A549 (cell line): ENCODE data around the gene CBY1. TPM values are rescaled to one million over a fixed set of nuclear protein-coding genes. Genes with fewer than 3 reads are reported as not detected.

Experiments used
- ATAC-seq, 2 experiments: fragments of 200-7000 bp in 1 of 2; fragments of >200 bp in 1 of 2; cut with Nextera tagmentation in 1 of 2; cut with Tn5 transposase in 1 of 2; 3 replicates each; pipeline versions ENCODE4 v1.8.0 to v1.9.1; 2018 to 2020; ENCODE audit warnings: mild to moderate bottlenecking in 1 of 2, moderate library complexity in 1 of 2
- CTCF ChIA-PET: fragments of 300-600 bp; sonication (Branson Sonifier 250); formaldehyde crosslinking; extraction: SDS; loops from one replicate; lab custom pipeline; 2021; ENCODE audit warnings: antibody characterized with exemption, inconsistent platforms; lab: Yijun Ruan, JAX
- POLR2A ChIA-PET: fragments of 350-600 bp; formaldehyde crosslinking; extraction: SDS; loops from one replicate; lab custom pipeline; 2021; ENCODE audit warnings: antibody characterized with exemption, inconsistent platforms; lab: Yijun Ruan, JAX
- DNase-seq, 2 experiments: peaks; one replicate each; pipeline versions ENCODE4 v3.0.0 to v3.0.0-alpha.2; 2011 to 2016; ENCODE audit warnings: low read depth in 1 of 2, low spot score in 1 of 2
- FAIRE-seq: peaks from 2 replicates; lab custom pipeline; 2011; peaks lifted over from hg19 to GRCh38; lab: Jason Lieb, UNC
- H3K27ac ChIP-seq, 2 experiments: fragments of >200 bp; sonication (Bioruptor Twin); formaldehyde crosslinking; 3 replicates each; pipeline ENCODE4 v1.5.1; 2016 to 2017
- H3K4me1 ChIP-seq: fragments of >200 bp; sonication (Bioruptor Twin); formaldehyde crosslinking; 3 replicates; pipeline ENCODE4 v1.6.1; 2016
- H3K4me2 ChIP-seq: fragments of >200 bp; sonication (Bioruptor Twin); formaldehyde crosslinking; 3 replicates; pipeline ENCODE4 v1.6.1; 2016
- H3K4me3 ChIP-seq: fragments of >200 bp; sonication (Bioruptor Twin); formaldehyde crosslinking; 3 replicates; pipeline ENCODE4 v1.5.1; 2016
- H3K9me3 ChIP-seq: fragments of >200 bp; sonication (Bioruptor Twin); formaldehyde crosslinking; 3 replicates; pipeline ENCODE4 v1.6.1; 2016
- ATOH8 ChIP-seq: fragments of 250-450 bp; sonication (Bioruptor Pico); IDR thresholded peaks from 2 replicates; pipeline ENCODE4 v1.5.0; 2020; ENCODE audit warnings: low read depth, mild to moderate bottlenecking, moderate library complexity
- BHLHE40 ChIP-seq: IDR thresholded peaks from 2 replicates; pipeline ENCODE4 v1.6.1; 2012; ENCODE audit warnings: low read depth, low read length, inconsistent platforms
- CBX2 ChIP-seq: fragments of 200-600 bp; sonication (generic); IDR thresholded peaks from 2 replicates; pipeline ENCODE4 v1.6.1; 2016; ENCODE audit warnings: low read depth, mild to moderate bottlenecking, borderline replicate concordance
- CEBPB ChIP-seq, 2 experiments: fragments of >200 bp in 1 of 2; sonication (Bioruptor Twin) in 1 of 2; formaldehyde crosslinking in 1 of 2; IDR thresholded peaks; 2 replicates each; pipeline ENCODE4 v1.6.1; 2012 to 2016
- CHD4 ChIP-seq: fragments of 200-600 bp; sonication (generic); IDR thresholded peaks from 2 replicates; pipeline ENCODE4 v1.6.1; 2016; ENCODE audit warnings: antibody characterized with exemption, mild to moderate bottlenecking, borderline replicate concordance
- CTCF ChIP-seq: fragments of >200 bp; sonication (Bioruptor Twin); formaldehyde crosslinking; IDR thresholded peaks from 3 replicates; pipeline ENCODE4 v1.5.1; 2016
- EHF ChIP-seq: fragments of 250-450 bp; sonication (Bioruptor Pico); IDR thresholded peaks from 2 replicates; pipeline ENCODE4 v1.5.0; 2020; ENCODE audit warnings: mild to moderate bottlenecking
- FOSB ChIP-seq: fragments of 250-450 bp; sonication (Bioruptor Pico); IDR thresholded peaks from 2 replicates; pipeline ENCODE4 v1.5.0; 2020; ENCODE audit warnings: mild to moderate bottlenecking, moderate library complexity
- FOXS1 ChIP-seq: fragments of 250-450 bp; sonication (Bioruptor Pico); IDR thresholded peaks from 2 replicates; pipeline ENCODE4 v1.5.0; 2020; ENCODE audit warnings: mild to moderate bottlenecking, moderate library complexity
- GATA3 ChIP-seq: IDR thresholded peaks from 2 replicates; pipeline ENCODE4 v1.6.1; 2012; ENCODE audit warnings: borderline replicate concordance
- HDAC2 ChIP-seq: fragments of 200-600 bp; sonication (generic); IDR thresholded peaks from 2 replicates; pipeline ENCODE4 v1.6.1; 2016
- HEYL ChIP-seq: fragments of 250-450 bp; sonication (Bioruptor Pico); IDR thresholded peaks from 2 replicates; pipeline ENCODE4 v1.8.0; 2021; ENCODE audit warnings: mild to moderate bottlenecking, moderate library complexity
- HOXB5 ChIP-seq: fragments of 250-450 bp; sonication (Bioruptor Pico); IDR thresholded peaks from 2 replicates; pipeline ENCODE4 v1.5.0; 2020; ENCODE audit warnings: mild to moderate bottlenecking, moderate library complexity
- JUN ChIP-seq, 2 experiments: fragments of >200 bp; sonication (Bioruptor Twin); formaldehyde crosslinking; IDR thresholded peaks; 2 replicates in 1 of 2; 3 replicates in 1 of 2; pipeline ENCODE4 v1.6.1; 2016 to 2017
- KDM1A ChIP-seq: fragments of 200-600 bp; sonication (generic); IDR thresholded peaks from 2 replicates; pipeline ENCODE4 v1.6.1; 2016; ENCODE audit warnings: low read depth, mild to moderate bottlenecking
- MAFK ChIP-seq: fragments of 450-650 bp; IDR thresholded peaks from 2 replicates; pipeline ENCODE4 v1.6.1; 2014; ENCODE audit not compliant: partially characterized antibody
- NFE2L2 ChIP-seq: fragments of 150-350 bp; conservative IDR thresholded peaks from 2 replicates; pipeline ENCODE4 v1.6.1; 2014; ENCODE audit warnings: low read length
- NR3C1 ChIP-seq: fragments of >200 bp; sonication (Bioruptor Twin); formaldehyde crosslinking; IDR thresholded peaks from 3 replicates; pipeline ENCODE4 v1.6.1; 2017
- PHF8 ChIP-seq: fragments of 200-600 bp; sonication (generic); IDR thresholded peaks from 2 replicates; pipeline ENCODE4 v1.6.1; 2016; ENCODE audit warnings: low read depth, mild to moderate bottlenecking, antibody characterized with exemption, moderate library complexity, borderline replicate concordance
- RAD21 ChIP-seq, 2 experiments: fragments of >200 bp in 1 of 2; sonication (Bioruptor Twin) in 1 of 2; formaldehyde crosslinking in 1 of 2; IDR thresholded peaks in 1 of 2; conservative IDR thresholded peaks in 1 of 2; 2 replicates in 1 of 2; 3 replicates in 1 of 2; pipeline ENCODE4 v1.6.1; 2012 to 2018; ENCODE audit warnings: inconsistent platforms in 1 of 2
- TFCP2L1 ChIP-seq: fragments of 250-450 bp; sonication (Bioruptor Pico); IDR thresholded peaks from 2 replicates; pipeline ENCODE4 v1.5.0; 2021; ENCODE audit warnings: mild to moderate bottlenecking
- TP53 ChIP-seq: fragments of 250-450 bp; sonication (Bioruptor Pico); IDR thresholded peaks from 2 replicates; pipeline ENCODE4 v1.5.0; 2021; ENCODE audit warnings: mild to moderate bottlenecking, moderate library complexity
- USF2 ChIP-seq: fragments of 450-650 bp; IDR thresholded peaks from 2 replicates; pipeline ENCODE4 v1.6.1; 2014; ENCODE audit warnings: antibody characterized with exemption
- ZC3H11A ChIP-seq: fragments of 450-650 bp; IDR thresholded peaks from 2 replicates; pipeline ENCODE4 v1.6.1; 2014; ENCODE audit warnings: antibody characterized with exemption, mild to moderate bottlenecking
- ZFP36 ChIP-seq: fragments of 450-650 bp; IDR thresholded peaks from 2 replicates; pipeline ENCODE4 v1.6.1; 2014; ENCODE audit warnings: borderline replicate concordance; ENCODE audit not compliant: partially characterized antibody
- WGBS: methylation state at CpG from one replicate; pipeline ENCODE4 v1.1.6; 2017; ENCODE audit errors: missing lambda C conversion rate; 5-methylcytosine and 5-hydroxymethylcytosine counted together
- polyA plus RNA-seq, 4 experiments: library from polyadenylated mRNA; depleted of rRNA in 3 of 4; stranded (reverse); fragments of >200 nt; fragmentation: RNase III in 1 of 4; extraction: RNeasy Plus Mini Kit Qiagen cat#74134 plus additional on column Dnase treatment in 1 of 4; gene quantifications; 2 replicates in 3 of 4; 3 replicates in 1 of 4; pipeline ENCODE4 v1.2.3, GENCODE V29; 2011 to 2017
- TF ChIP-seq, protein P1 (sequence below): fragments of 150-350 bp; IDR thresholded peaks from 2 replicates; pipeline ENCODE4 v1.6.1; 2014; ENCODE audit warnings: low read depth, mild to moderate bottlenecking, low read length
- TF ChIP-seq, protein P2 (sequence below): IDR thresholded peaks from 2 replicates; pipeline ENCODE4 v1.6.1; 2012
- TF ChIP-seq, protein P3 (sequence below): IDR thresholded peaks from 2 replicates; pipeline ENCODE4 v1.6.1; 2012

CBY1 gene
- polyA plus RNA-seq, 2 of the 4 experiments (the other 2 are of a cell fraction): 19.4 to 20.8 TPM

DNA sequence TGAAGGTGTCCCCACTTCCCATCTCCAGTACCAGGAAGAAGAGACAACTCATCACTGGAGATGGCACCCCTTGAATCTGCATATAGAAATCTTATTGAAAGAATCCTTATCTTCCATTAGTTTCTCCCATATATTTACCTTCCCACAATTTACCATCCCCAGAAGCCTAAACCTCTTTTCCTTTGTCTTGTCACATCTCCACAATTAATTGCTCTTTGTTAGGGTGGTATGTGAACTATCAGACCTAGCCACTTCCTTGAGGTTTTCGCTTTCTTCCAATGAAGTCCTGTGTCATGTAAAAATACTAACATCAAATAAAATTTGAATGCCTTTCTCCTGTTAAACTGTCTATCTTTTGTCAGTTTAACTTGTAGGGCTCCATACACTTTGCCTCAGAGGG is 38.2 kb upstream of the CBY1 start (continued):
- TF ChIP-seq CTCF (no peak), HOXB5 (CRISPR knock-in tag) (no peak)

GRCh38 chr22:38618682-38619081 is 37.8 kb upstream of the CBY1 start:
- H3K4me3 ChIP-seq: no peak overlapping the region
- no peaks in the 10 kb centered on the region; the same call in 2 of the 3 replicates for H3K4me1 ChIP-seq
- TF ChIP-seq FOXS1: no peak
- TF ChIP-seq FOSB (CRISPR knock-in tag): no peak
- no peak for TF ChIP-seq EHF (CRISPR knock-in tag)
- no peak for TF ChIP-seq RAD21 (conservative IDR thresholded peaks at IDR 0.05 in 1 of 2, IDR thresholded peaks at IDR 0.05 in 1 of 2)
- TF ChIP-seq ZC3H11A: no peak
- TF ChIP-seq TP53 (CRISPR knock-in tag): no peak
- no peak for TF ChIP-seq CHD4
- no peak for TF ChIP-seq GATA3
- TF ChIP-seq USF2: no peak
- no peak for TF ChIP-seq CEBPB (IDR thresholded peaks at IDR 0.05)
- no peak for TF ChIP-seq BHLHE40
- 93% methylated on average over 2 of the region's 2 CpGs for WGBS
- H3K27ac ChIP-seq: no peak overlapping the region
- no peak for DNase-seq
- FAIRE-seq: no peak
- ChIA-PET POLR2A (no interaction called here), CTCF (no interaction called here)
- ATAC-seq: no peak
- peaks cover 6% of the 10 kb centered on the region; the same call in 1 of the 3 replicates for H3K9me3 ChIP-seq
- H3K4me2 ChIP-seq: no peak overlapping the region

- FAIRE-seq: no peak
- Histone ChIP-seq H3K4me3 (no peak overlapping the region), H3K4me2 (no peak overlapping the region), H3K9me3 (peaks cover 6% of the 10 kb centered on the region; the same call in 1 of the 3 replicates), H3K4me1 (no peaks in the 10 kb centered on the region), H3K27ac (no peak overlapping the region)
- WGBS: 47% methylated on average over 4 of the region's 4 CpGs
- POLR2A ChIA-PET: no interaction called here
- no peak for DNase-seq
- peak in 1 of 2 experiments; percentile 34; a peak in 1 of 6 replicates for ATAC-seq
- TF ChIP-seq PHF8 (no peak), NR3C1 (no peak), MAFK (no peak), HDAC2 (no peak), CTCF (no peak), TFCP2L1 (no peak), FOSB (CRISPR knock-in tag) (no peak), TP53 (CRISPR knock-in tag) (no peak), KDM1A (no peak), ATOH8 (no peak), JUN (IDR thresholded peaks at IDR 0.05) (no peak), NFE2L2 (no peak), CBX2 (no peak), HOXB5 (CRISPR knock-in tag) (no peak), ZFP36 (no peak), HEYL (CRISPR knock-in tag) (no peak)
- TF ChIP-seq, protein P1, sequence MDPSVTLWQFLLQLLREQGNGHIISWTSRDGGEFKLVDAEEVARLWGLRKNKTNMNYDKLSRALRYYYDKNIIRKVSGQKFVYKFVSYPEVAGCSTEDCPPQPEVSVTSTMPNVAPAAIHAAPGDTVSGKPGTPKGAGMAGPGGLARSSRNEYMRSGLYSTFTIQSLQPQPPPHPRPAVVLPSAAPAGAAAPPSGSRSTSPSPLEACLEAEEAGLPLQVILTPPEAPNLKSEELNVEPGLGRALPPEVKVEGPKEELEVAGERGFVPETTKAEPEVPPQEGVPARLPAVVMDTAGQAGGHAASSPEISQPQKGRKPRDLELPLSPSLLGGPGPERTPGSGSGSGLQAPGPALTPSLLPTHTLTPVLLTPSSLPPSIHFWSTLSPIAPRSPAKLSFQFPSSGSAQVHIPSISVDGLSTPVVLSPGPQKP: no peak
- TF ChIP-seq, protein P2, sequence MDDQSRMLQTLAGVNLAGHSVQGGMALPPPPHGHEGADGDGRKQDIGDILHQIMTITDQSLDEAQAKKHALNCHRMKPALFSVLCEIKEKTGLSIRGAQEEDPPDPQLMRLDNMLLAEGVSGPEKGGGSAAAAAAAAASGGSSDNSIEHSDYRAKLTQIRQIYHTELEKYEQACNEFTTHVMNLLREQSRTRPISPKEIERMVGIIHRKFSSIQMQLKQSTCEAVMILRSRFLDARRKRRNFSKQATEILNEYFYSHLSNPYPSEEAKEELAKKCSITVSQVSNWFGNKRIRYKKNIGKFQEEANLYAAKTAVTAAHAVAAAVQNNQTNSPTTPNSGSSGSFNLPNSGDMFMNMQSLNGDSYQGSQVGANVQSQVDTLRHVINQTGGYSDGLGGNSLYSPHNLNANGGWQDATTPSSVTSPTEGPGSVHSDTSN: no peak
- TF ChIP-seq, protein P3, sequence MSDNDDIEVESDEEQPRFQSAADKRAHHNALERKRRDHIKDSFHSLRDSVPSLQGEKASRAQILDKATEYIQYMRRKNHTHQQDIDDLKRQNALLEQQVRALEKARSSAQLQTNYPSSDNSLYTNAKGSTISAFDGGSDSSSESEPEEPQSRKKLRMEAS: no peak
- TF ChIP-seq, all 56 proteins: peak for 0
- CTCF ChIA-PET: interaction anchor here (1.5 kb wide), 1 partner anchor 17 kb away, joined by 3 read pairs; no protein-coding TSS in a partner anchor
These were observed 33.1 kb upstream of the CBY1 start for GRCh38 chr22:38623351-38623750.
